HG02852 (cell line): ENCODE measurements around the gene LUM.

Experiments used
- ATAC-seq: cut with Tn5 transposase; IDR thresholded peaks from one replicate; pipeline ENCODE4 v1.9.1; 2021; ENCODE audit warnings: mild to moderate bottlenecking, moderate library complexity; ENCODE audit not compliant: unreplicated experiment

Gene LUM

GRCh38 chr12:91111366-91112325, at the start of gene LUM:
Gene LUM (minus strand): TSS chr12:91111494. CDS start chr12:91108979, 2,515 bp downstream.
- ATAC-seq = no peak

DNA sequence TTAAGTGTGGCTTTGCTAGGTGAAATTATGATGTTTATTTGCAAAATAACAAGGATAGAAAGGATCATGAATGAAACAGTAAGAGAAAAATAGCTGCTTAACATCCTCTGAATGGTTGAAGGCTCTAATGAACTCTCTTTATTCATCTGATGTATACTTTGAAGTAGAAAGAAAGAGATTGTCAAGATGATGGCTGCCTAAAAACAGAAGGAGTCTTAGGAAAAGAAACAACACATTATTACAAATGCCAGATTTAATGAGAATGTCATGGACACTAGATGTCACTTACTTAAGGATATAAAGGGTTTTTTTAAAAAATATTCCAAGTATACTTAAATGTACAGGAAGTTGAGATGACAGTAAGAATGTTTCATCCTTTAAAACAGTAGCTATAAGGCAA, 49.7 kb upstream of the LUM start:
- no peak for ATAC-seq

DNA sequence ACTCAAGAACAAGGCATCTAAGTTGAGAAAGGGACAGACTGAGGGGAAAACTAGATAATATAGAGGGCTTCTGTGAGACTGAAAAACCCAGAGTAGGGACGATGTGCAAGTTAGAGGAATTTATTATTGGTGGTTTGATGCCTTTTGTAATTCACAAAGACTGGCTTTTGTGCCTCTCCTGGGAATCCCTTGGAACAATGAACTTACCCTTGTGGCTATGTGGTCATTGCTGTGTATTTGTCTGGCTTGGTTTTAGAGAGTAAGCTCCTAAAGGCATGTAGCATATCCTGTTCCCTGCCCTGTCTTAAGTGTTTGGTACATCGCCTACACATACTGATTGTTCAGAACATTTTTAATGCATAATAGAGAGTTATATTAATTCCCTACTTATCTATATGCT, 44.7 kb upstream of the LUM start:
- no peak for ATAC-seq

DNA sequence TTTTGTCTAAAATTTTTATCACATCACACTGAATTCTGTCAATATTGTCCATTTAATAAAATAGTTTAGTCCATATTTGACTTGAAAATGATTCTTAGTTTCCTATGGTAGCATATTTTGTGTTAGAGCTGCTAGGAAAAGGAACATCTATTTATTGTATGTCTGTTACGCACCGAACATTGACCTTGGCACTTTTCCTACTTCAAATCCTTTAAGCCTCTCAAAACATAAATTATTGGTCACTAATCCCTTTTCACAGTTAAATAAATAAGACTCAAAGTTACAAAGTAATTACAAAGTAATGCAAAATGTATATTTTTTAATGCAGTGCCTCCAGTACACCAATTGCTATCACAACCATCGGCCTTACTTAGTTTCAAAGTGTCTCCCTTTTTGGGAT, 42.8 kb upstream of the LUM start:
- ATAC-seq = no peak

DNA sequence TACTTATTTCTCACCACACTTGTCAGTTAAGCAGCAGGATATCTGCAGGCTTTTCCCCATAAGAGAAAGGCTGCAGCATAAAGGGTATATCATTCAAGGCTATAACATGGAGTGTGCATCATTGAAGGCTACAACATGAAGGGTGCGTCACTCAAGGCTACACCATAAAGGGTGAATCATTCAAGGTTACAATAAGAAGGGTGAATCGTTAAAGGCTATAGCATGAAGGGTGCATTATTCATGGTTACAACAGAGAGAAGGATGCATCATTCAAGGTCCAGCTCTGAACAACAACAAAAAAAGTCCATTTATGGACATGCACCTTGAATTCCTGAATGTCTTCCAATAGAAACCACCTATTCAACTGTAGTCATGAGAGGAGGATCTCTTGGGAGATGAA, 32.8 kb upstream of the LUM start:
- no peak for ATAC-seq

GRCh38 chr12:91143206-91143605, 31.9 kb upstream of the LUM start:
- no peak for ATAC-seq

- no peak for ATAC-seq
Observed at GRCh38 chr12:91142221-91142631, 30.9 kb upstream of the LUM start.

DNA sequence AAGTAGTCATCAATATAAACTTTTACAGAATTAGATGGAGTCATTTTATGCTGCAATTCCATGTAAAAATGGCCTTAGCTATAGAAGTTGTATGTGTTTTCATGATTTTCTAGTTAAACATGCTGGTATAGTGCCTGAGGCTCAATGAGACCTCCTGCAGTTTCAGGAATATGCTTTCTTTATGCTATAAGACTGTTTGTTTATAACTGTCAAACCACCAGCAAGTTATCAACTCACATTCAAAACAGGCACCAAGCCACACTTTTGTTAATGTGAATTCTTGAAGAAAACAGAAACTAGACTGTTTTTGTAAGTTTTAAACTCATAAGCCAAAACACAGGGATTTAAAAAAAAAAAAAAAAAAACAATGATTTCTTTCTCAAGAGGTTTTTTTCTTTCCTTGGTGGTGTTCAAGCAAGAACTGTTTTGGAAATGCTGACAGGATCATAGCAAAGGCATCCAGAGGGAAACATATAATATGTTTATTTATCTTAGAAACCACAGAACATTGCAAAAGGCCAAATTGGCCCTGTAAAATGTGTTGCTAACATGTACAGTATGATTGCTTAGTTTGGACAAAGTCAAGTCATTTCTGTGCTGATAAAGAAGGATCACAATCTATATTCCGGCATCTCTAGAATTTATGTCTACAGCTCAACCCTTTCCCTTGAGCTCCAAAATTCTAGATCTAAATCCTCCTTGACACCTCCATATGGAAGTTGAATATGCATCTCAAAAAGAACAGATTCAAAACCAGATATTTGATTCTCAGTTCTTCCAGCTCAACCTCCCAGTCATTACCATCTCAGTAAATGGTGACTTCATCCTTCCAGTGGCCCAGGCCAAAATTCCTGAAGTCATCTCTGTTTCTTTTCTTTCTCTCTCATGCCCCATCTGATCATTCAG, 29.0 kb upstream of the LUM start:
- no peak for ATAC-seq

- no peak for ATAC-seq
Observed at GRCh38 chr12:91139286-91139685, 28.0 kb upstream of the LUM start.

- no peak for ATAC-seq
Observed at GRCh38 chr12:91138337-91138920, 27.1 kb upstream of the LUM start.

DNA sequence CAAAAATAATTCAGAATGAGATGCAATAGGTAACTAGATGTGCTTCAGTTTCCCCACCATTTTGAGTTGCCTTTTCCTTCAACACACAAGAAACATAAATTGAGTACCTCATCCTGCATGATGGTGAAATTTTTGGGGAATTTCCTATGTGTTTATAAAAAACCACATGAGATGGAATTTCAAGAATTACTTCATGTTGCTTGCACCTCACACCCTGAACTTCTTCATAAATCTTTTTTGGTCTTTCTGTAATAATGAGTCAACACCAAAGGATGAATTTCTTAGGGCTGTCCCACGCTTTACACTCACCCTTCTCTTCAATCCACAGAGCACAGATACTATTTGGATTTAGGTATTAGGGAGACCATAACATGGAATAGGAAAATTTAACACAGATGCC, 22.6 kb upstream of the LUM start:
- no peak for ATAC-seq

GRCh38 chr12:91129662-91130362, 18.5 kb upstream of the LUM start:
- ATAC-seq = no peak

DNA sequence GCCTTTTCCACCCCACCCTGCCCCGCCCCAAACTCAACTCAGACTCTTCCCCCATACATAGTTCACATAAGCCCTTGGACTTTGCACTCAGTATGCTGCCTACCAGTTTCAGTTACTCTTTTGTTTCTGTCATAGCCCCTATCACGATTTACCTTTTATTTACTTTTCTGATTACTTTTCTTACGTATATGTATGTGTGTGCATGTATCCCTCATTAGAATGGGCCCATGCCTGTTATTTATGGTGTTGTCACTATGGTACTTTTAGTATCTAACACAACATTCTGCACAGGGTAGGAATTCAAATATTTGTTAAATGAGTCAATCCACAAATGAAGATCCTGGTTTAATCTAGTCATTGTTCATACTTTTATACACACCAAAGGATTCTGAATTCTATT, 16.5 kb upstream of the LUM start:
- no peak for ATAC-seq

- no peak for ATAC-seq
Observed at GRCh38 chr12:91127306-91127705, 16.0 kb upstream of the LUM start.

- ATAC-seq = no peak
Observed at GRCh38 chr12:91126516-91126915, 15.2 kb upstream of the LUM start.

DNA sequence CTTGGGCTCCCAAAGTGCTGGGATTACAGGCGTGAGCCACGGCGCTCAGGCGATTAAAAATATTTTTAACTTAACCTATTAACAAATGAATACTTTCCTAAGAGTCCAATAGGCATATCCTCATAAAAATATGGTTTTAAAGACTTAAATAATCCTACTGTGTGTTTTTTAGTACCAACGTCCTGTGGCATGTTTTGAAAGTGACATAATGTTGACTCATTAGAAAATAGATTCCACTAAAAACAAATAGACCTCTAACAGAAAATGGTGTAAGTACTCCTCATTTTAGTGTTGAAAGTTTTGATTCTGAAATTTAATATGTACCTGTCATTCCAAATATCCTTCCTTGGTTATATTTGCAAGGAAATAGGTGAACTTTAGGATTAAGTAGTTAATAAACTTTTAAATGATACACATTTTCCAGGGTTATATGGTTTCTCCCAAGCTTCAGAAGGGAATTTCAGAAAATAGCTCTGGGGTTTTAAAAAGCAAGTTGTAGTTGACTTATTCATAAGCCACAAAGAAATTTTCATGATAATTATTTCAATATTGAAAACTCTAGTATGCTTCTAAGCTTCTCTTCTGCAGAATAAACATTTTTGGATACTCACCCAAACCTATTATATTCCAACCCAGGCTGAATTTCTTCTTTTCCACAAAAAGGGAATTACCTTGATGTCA, 12.1 kb upstream of the LUM start:
- ATAC-seq = no peak

DNA sequence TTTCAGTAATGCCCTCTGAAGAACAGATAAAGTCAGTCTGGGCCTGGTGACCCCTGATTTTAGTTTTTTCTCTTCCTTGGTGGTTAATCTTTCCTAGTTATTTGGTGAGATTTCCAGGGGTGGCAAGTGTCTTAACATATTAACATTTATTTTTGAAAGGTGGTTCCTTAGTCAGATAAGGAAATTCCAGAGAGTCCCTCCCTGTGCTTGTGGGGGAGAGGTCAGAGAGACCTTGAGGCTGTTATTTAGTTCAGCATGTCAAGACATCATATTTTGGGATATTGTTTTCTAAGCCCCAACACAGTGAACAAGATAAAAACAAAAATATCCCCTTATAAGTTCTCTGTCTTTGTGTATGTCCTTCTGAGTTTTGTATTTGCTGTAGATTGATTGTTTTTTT, 9.5 kb upstream of the LUM start:
- no peak for ATAC-seq

- ATAC-seq = no peak
Observed at GRCh38 chr12:91119089-91119488, 7.8 kb upstream of the LUM start.

DNA sequence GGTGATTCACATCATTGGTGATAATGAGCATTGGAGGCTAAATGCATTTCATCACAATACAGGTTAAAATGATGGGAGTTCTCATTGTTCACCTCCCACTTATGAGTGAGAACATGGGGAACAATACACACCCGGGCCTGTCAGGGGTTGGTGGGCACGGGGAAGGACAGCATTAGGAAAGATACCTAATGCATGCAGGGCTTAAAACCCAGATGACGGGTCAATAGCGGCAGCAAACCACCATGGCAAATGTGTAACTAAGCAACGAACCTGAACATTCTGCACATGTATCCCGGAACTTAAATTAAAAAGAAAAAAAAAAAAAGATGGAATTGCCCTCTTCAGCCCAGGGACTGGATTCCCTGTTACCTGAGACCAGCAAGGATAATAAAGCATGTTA, 2.3 kb upstream of the LUM start:
- ATAC-seq = no peak

GRCh38 chr12:91110311-91110924, 876 bp downstream of the LUM start:
- ATAC-seq = no peak
